ENCODE data around the gene DNAJC10.
"Not testable (repeated sequence)": the region's sequence is repeated elsewhere in the genome, so short reads cannot be mapped to it uniquely, and the experiment has no call there.

The DNAJC10 gene

GRCh38 chr2:182715892-182716649 is at the start of gene DNAJC10:
DNAJC10 (plus strand) TSS chr2:182716257; CDS start chr2:182718087, 1,830 bp downstream.
- DNase-seq (ENCODE audit: low spot score), result peak; percentile 80

GRCh38 chr2:182666674-182667314 is 49.3 kb upstream of the DNAJC10 start:
- no peak for DNase-seq (ENCODE audit: low spot score)

GRCh38 chr2:182667315-182667695 is 48.8 kb upstream of the DNAJC10 start:
- DNase-seq (ENCODE audit: low spot score), result no peak

GRCh38 chr2:182668671-182669070 is 47.4 kb upstream of the DNAJC10 start:
- no peak for DNase-seq (ENCODE audit: low spot score)

GRCh38 chr2:182672466-182673165 is 43.4 kb upstream of the DNAJC10 start:
- no peak for DNase-seq (ENCODE audit: low spot score)

GRCh38 chr2:182680837-182681236 is 35.2 kb upstream of the DNAJC10 start:
- no peak for DNase-seq (ENCODE audit: low spot score)

- DNase-seq (ENCODE audit: low spot score), result no peak
Observed at GRCh38 chr2:182682210-182682609, 33.8 kb upstream of the DNAJC10 start.

GRCh38 chr2:182685559-182685958 is 30.5 kb upstream of the DNAJC10 start:
- no peak for DNase-seq (ENCODE audit: low spot score)

GRCh38 chr2:182686763-182687162 is 29.3 kb upstream of the DNAJC10 start:
- DNase-seq (ENCODE audit: low spot score), result not testable (repeated sequence)

- no peak for DNase-seq (ENCODE audit: low spot score)
Observed at GRCh38 chr2:182694189-182694588, 21.9 kb upstream of the DNAJC10 start.

- no peak for DNase-seq (ENCODE audit: low spot score)
Observed at GRCh38 chr2:182695776-182696175, 20.3 kb upstream of the DNAJC10 start.

- DNase-seq (ENCODE audit: low spot score), result no peak
Observed at GRCh38 chr2:182698671-182699070, 17.4 kb upstream of the DNAJC10 start.

- DNase-seq (ENCODE audit: low spot score), result no peak
Observed at GRCh38 chr2:182705761-182706160, 10.3 kb upstream of the DNAJC10 start.

- DNase-seq (ENCODE audit: low spot score), result no peak
Observed at GRCh38 chr2:182706751-182707150, 9.3 kb upstream of the DNAJC10 start.

GRCh38 chr2:182713601-182714000 is 2.5 kb upstream of the DNAJC10 start:
- DNase-seq (ENCODE audit: low spot score), result no peak

- DNase-seq (ENCODE audit: low spot score), result peak; percentile 32
Observed at GRCh38 chr2:182715121-182715891, 751 bp upstream of the DNAJC10 start.

GRCh38 chr2:182716650-182716979 is 558 bp downstream of the DNAJC10 start:
- peak; percentile 32 for DNase-seq (ENCODE audit: low spot score)

GRCh38 chr2:182717416-182717815 is 1.4 kb downstream of the DNAJC10 start:
- DNase-seq (ENCODE audit: low spot score), result no peak

- no peak for DNase-seq (ENCODE audit: low spot score)
Observed at GRCh38 chr2:182717816-182718215, 1.8 kb downstream of the DNAJC10 start.

- no peak for DNase-seq (ENCODE audit: low spot score)
Observed at GRCh38 chr2:182718459-182718858, 2.4 kb downstream of the DNAJC10 start.

GRCh38 chr2:182719116-182719515 is 3.1 kb downstream of the DNAJC10 start:
- DNase-seq (ENCODE audit: low spot score), result not testable (repeated sequence)

GRCh38 chr2:182724656-182725055 is 8.6 kb downstream of the DNAJC10 start:
- DNase-seq (ENCODE audit: low spot score), result no peak
